Measurements from ENCODE around the gene PAEP.

GRCh38 chr9:135516132-135516860, 45.3 kb upstream of the PAEP start:
- TF ChIP-seq, protein P1, sequence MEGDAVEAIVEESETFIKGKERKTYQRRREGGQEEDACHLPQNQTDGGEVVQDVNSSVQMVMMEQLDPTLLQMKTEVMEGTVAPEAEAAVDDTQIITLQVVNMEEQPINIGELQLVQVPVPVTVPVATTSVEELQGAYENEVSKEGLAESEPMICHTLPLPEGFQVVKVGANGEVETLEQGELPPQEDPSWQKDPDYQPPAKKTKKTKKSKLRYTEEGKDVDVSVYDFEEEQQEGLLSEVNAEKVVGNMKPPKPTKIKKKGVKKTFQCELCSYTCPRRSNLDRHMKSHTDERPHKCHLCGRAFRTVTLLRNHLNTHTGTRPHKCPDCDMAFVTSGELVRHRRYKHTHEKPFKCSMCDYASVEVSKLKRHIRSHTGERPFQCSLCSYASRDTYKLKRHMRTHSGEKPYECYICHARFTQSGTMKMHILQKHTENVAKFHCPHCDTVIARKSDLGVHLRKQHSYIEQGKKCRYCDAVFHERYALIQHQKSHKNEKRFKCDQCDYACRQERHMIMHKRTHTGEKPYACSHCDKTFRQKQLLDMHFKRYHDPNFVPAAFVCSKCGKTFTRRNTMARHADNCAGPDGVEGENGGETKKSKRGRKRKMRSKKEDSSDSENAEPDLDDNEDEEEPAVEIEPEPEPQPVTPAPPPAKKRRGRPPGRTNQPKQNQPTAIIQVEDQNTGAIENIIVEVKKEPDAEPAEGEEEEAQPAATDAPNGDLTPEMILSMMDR (IDR thresholded peaks at IDR 0.05), result no peak
- TF ChIP-seq POLR2AphosphoS5 (IDR thresholded peaks at IDR 0.05), result no peak
- TF ChIP-seq POLR2A (IDR thresholded peaks at IDR 0.05), result no peak
- TF ChIP-seq EP300 (IDR thresholded peaks at IDR 0.05), result no peak
